Tibial artery (tissue), 4 donors: ENCODE results near the gene HSPB1.

Source experiments
- DNase-seq, 2 donors: peaks; one replicate each; pipeline ENCODE4 v3.0.0-alpha.2; 2019
- H3K27ac ChIP-seq, 2 donors: fragments of 200-600 bp; sonication (generic) in 1 of 2; 1 replicate in 1 of 2; 2 replicates in 1 of 2; pipeline ENCODE4 v1.5.1; 2018 to 2019; ENCODE audit warnings: mild to moderate bottlenecking in 1 of 2
- H3K27me3 ChIP-seq, 2 donors: fragments of 200-600 bp; sonication (generic) in 1 of 2; one replicate each; pipeline versions ENCODE4 v1.5.1 to v1.6.0; 2016 to 2019
- H3K36me3 ChIP-seq, 3 donors: fragments of 200-600 bp; sonication (generic) in 2 of 3; one replicate each; pipeline ENCODE4 v1.5.1; 2016 to 2019; ENCODE audit warnings: mild to moderate bottlenecking in 2 of 3
- H3K4me1 ChIP-seq, 4 donors: fragments of 200-600 bp; sonication (generic) in 2 of 4; 1 replicate in 3 of 4; 2 replicates in 1 of 4; pipeline ENCODE4 v1.5.1; 2016 to 2019
- H3K4me3 ChIP-seq, 2 donors: fragments of 200-600 bp; sonication (generic) in 1 of 2; 1 replicate in 1 of 2; 2 replicates in 1 of 2; pipeline ENCODE4 v1.5.1; 2018 to 2019; ENCODE audit warnings: mild to moderate bottlenecking in 2 of 2
- H3K9me3 ChIP-seq, 3 donors: fragments of 200-600 bp; sonication (generic) in 1 of 3; one replicate each; pipeline ENCODE4 v1.5.1; 2016 to 2019
- CTCF ChIP-seq, 2 experiments: fragments of 200-600 bp in 1 of 2; fragments of 450-650 bp in 1 of 2; IDR thresholded peaks; one replicate each; pipeline ENCODE4 v1.5.1; 2017 to 2019; ENCODE audit warnings: antibody characterized with exemption in 2 of 2, mild to moderate bottlenecking in 1 of 2, moderate library complexity in 1 of 2
- intact Hi-C: fragments of 100-400 bp; cut with DNase I; formaldehyde crosslinking; loops from one replicate; pipeline ENCODE4 v1.15.0; 2023; ENCODE audit warnings: low total_unique reads

HSPB1 gene

DNA sequence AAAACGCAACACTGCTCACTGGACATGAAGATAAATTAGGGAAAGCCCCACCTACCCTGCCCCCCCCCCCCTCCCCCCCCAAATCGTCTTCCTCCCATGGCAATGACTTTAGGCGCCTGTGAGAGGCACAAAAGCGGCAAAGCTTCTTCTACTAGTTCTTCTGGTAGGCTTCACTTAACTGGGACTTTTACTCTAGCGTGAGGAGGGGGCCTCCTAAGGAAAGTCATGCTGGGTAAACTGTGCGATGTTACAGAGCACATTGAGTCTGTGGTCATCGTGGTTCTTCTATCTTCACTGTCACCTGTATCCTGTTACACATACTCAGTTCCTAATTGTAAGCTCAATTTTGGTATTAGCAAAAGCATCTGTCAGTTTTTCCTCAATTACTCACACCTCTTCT is 25.1 kb downstream of the HSPB1 start:
- intact Hi-C loops = no loop called here
- TF ChIP-seq CTCF (IDR thresholded peaks at IDR 0.05) = no peak
- H3K9me3 ChIP-seq = no peaks in the 10 kb centered on the region
- peaks cover 0 to 64% (median 22%) of the 10 kb centered on the region in 4 donors for H3K4me1 ChIP-seq
- no peak overlapping the region for H3K4me3 ChIP-seq
- peaks cover 12 to 46% (median 30%) of the 10 kb centered on the region in 3 donors for H3K36me3 ChIP-seq
- no peak for DNase-seq
- no peak overlapping the region for H3K27ac ChIP-seq
- H3K27me3 ChIP-seq = no peaks in the 10 kb centered on the region

DNA sequence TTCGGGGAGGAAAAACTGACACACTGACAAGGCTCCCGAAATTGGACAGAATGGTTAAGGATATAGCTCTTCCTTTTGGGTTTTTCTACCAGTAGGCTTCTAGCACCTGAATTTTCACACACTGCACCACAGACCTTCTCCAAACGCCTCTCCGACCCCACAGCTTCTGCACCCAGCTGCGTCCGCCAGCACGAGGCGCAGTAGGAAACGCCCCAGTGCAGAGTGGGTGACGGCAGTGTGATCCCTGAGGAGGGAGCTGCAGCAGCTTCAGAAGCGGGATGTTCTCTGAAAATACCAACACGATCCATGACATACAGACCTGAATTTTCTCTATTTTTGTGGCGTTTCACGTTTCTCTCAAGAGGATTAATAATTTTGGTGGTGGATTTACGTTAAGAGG is 25.9 kb downstream of the HSPB1 start:
- peaks cover 0 to 66% (median 26%) of the 10 kb centered on the region in 4 donors for H3K4me1 ChIP-seq
- intact Hi-C loops = no loop called here
- no peaks in the 10 kb centered on the region for H3K27me3 ChIP-seq
- H3K27ac ChIP-seq = no peak overlapping the region
- H3K4me3 ChIP-seq = no peak overlapping the region
- no peak for TF ChIP-seq CTCF (IDR thresholded peaks at IDR 0.05)
- H3K9me3 ChIP-seq = no peaks in the 10 kb centered on the region
- H3K36me3 ChIP-seq = peaks cover 12 to 46% (median 30%) of the 10 kb centered on the region in 3 donors
- no peak for DNase-seq

GRCh38 chr7:76329479-76329878 is 27.0 kb downstream of the HSPB1 start:
- TF ChIP-seq CTCF (IDR thresholded peaks at IDR 0.05) = no peak
- H3K36me3 ChIP-seq = peaks cover 12 to 42% (median 30%) of the 10 kb centered on the region in 3 donors

DNA sequence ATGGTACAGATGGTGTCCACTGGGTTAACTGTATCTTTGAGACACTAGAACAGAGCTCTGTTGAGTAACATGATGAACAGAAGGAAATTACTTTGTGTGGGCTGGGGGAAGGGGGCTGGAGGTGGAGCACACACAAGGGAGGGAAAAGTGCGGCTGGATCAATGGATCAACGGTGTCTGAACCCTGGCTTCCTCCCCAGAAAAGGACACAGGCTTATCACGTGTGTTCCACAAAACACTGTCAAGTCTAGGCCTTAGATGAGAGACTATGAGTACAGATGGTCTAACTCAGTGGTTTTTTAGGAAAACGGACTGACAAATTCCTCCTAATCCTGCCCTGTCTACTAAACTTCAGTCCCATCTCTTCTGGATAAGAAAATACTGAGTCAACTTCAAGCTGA is 27.8 kb downstream of the HSPB1 start:
- no peak for DNase-seq
- H3K4me3 ChIP-seq = no peak overlapping the region
- no peaks in the 10 kb centered on the region for H3K9me3 ChIP-seq
- H3K4me1 ChIP-seq = peaks cover 0 to 62% (median 29%) of the 10 kb centered on the region in 4 donors
- H3K27me3 ChIP-seq = no peaks in the 10 kb centered on the region
- no peak for TF ChIP-seq CTCF (IDR thresholded peaks at IDR 0.05)
- H3K36me3 ChIP-seq = peaks cover 12 to 34% (median 26%) of the 10 kb centered on the region in 3 donors
- H3K27ac ChIP-seq = no peak overlapping the region
- intact Hi-C loops = no loop called here

More at GRCh38 chr7:76329479-76329878, 27.0 kb downstream of the HSPB1 start:
- H3K27me3 ChIP-seq = no peaks in the 10 kb centered on the region
- H3K27ac ChIP-seq = no peak overlapping the region
- H3K4me3 ChIP-seq = no peak overlapping the region
- intact Hi-C loops = no loop called here
- peaks cover 0 to 66% (median 33%) of the 10 kb centered on the region in 4 donors for H3K4me1 ChIP-seq
- H3K9me3 ChIP-seq = no peaks in the 10 kb centered on the region
- DNase-seq = no peak

DNA sequence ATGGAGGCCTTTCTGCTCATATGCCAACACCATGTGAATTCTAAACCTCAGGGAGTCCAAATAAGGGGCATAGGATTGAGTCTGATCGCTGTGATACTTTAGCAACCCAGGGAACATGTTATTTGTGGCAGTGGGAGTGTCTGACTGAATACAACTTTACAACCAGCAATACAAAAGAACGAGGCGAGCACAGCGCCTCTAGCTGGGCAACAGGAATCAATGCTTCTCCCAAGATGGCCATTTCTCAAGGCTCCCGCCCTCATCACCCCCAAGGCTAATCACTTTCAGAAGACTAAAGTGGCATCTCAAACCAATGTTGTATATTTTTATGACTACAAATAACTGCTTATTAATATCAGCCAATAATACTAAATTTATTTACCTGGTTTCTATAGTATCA is 28.2 kb downstream of the HSPB1 start:
- Histone ChIP-seq H3K4me3 (no peak overlapping the region), H3K4me1 (peaks cover 0 to 62% (median 29%) of the 10 kb centered on the region in 4 donors), H3K27ac (no peak overlapping the region), H3K36me3 (peaks cover 12 to 33% (median 26%) of the 10 kb centered on the region in 3 donors), H3K9me3 (no peaks in the 10 kb centered on the region), H3K27me3 (no peaks in the 10 kb centered on the region)
- TF ChIP-seq CTCF (IDR thresholded peaks at IDR 0.05) = no peak
- intact Hi-C loops = no loop called here
- DNase-seq = peak in 1 of 2 donors; percentile 28

GRCh38 chr7:76332078-76332477 is 29.6 kb downstream of the HSPB1 start:
- TF ChIP-seq CTCF (IDR thresholded peaks at IDR 0.05) = no peak
- intact Hi-C loops = no loop called here
- peak in 1 of 2 donors; percentile 37 for DNase-seq
- no peak overlapping the region for H3K4me3 ChIP-seq
- no peaks in the 10 kb centered on the region for H3K9me3 ChIP-seq
- no peak overlapping the region for H3K27ac ChIP-seq
- peaks cover 12 to 23% (median 18%) of the 10 kb centered on the region in 3 donors for H3K36me3 ChIP-seq
- no peaks in the 10 kb centered on the region for H3K27me3 ChIP-seq
- H3K4me1 ChIP-seq = peaks cover 0 to 62% (median 24%) of the 10 kb centered on the region in 4 donors
